Measurements from ENCODE around the gene SLC5A5. TPM values are rescaled to one million over a fixed set of nuclear protein-coding genes. Genes with fewer than 3 reads are reported as not detected.

Gene SLC5A5
- total RNA-seq, 1 experiment from 2014 or later, result not detected

Small RNA genes within 50 kb of the gene (small RNA-seq; reads per million reads assigned to genes)
- gene SNORA68, result not detected

Other genes starting within 250 kb of the SLC5A5 start
- 0.03 and 0.05 TPM in 2 replicates for gene UNC13A, start 183.6 kb upstream of the SLC5A5 start, total RNA-seq (2014; rRNA removed; shearing (Covaris generic))
- gene MAP1S, start 152.5 kb upstream of the SLC5A5 start, total RNA-seq (2014; rRNA removed; shearing (Covaris generic)), result 21.8 and 21.9 TPM in 2 replicates
- 0.42 and 1.2 TPM in 2 replicates for gene FCHO1, start 120.5 kb upstream of the SLC5A5 start, total RNA-seq (2014; rRNA removed; shearing (Covaris generic))
- 44.3 and 49.6 TPM in 2 replicates for gene B3GNT3, start 76.8 kb upstream of the SLC5A5 start, total RNA-seq (2014; rRNA removed; shearing (Covaris generic))
- gene INSL3, start 50.4 kb upstream of the SLC5A5 start, total RNA-seq (2014; rRNA removed; shearing (Covaris generic)), result not detected in 2 replicates
- 0.23 and 0.31 TPM in 2 replicates for gene JAK3, start 24.0 kb upstream of the SLC5A5 start, total RNA-seq (2014; rRNA removed; shearing (Covaris generic))
- gene RPL18A, start 12.0 kb upstream of the SLC5A5 start, total RNA-seq (2014; rRNA removed; shearing (Covaris generic)), result 2,120 and 2,211 TPM in 2 replicates
- 77.2 and 85.3 TPM in 2 replicates for gene CCDC124, start 61.1 kb downstream of the SLC5A5 start, total RNA-seq (2014; rRNA removed; shearing (Covaris generic))
- 0.13 and 0.28 TPM in 2 replicates for gene KCNN1, start 95.2 kb downstream of the SLC5A5 start, total RNA-seq (2014; rRNA removed; shearing (Covaris generic))
- 39.1 and 40.5 TPM in 2 replicates for gene ARRDC2, start 136.2 kb downstream of the SLC5A5 start, total RNA-seq (2014; rRNA removed; shearing (Covaris generic))
- gene IL12RB1, start 215.0 kb downstream of the SLC5A5 start, total RNA-seq (2014; rRNA removed; shearing (Covaris generic)), result not detected in 2 replicates
- gene MAST3, start 225.8 kb downstream of the SLC5A5 start, total RNA-seq (2014; rRNA removed; shearing (Covaris generic)), result 8.6 and 13.8 TPM in 2 replicates